ENCODE results near the gene REEP5.

REEP5 gene

DNA sequence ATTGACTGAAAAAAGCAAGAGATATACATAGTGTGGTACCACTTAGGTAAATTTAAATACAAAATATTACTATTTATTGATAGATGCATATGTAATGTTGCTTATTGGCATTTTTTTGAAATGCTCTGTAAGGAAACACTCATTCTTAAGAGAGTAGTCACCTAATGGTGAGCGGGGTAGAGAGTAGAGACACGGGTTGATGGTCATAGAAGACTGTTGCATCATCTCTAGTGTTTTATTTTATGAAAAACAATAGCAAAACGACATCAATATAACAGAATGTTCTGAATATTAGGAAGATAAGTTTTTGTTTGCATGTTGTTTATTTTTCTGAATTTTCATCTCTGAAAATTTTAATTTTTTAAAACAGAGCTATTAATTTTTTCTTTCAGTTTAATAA lies 56.9 kb downstream of the REEP5 start:
- H3K4me3 ChIP-seq (ENCODE audit: low read length, poor library complexity, severe bottlenecking), result no peak overlapping the region
- no peak overlapping the region for H3K4me2 ChIP-seq (ENCODE audit: low read depth, low read length, poor library complexity, severe bottlenecking)
- no peaks in the 10 kb centered on the region for H3F3A ChIP-seq (ENCODE audit: low read depth)
- TF ChIP-seq EZH2phosphoT487 (IDR thresholded peaks at IDR 0.05; ENCODE audit: borderline replicate concordance), result no peak
- TF ChIP-seq, protein P1, sequence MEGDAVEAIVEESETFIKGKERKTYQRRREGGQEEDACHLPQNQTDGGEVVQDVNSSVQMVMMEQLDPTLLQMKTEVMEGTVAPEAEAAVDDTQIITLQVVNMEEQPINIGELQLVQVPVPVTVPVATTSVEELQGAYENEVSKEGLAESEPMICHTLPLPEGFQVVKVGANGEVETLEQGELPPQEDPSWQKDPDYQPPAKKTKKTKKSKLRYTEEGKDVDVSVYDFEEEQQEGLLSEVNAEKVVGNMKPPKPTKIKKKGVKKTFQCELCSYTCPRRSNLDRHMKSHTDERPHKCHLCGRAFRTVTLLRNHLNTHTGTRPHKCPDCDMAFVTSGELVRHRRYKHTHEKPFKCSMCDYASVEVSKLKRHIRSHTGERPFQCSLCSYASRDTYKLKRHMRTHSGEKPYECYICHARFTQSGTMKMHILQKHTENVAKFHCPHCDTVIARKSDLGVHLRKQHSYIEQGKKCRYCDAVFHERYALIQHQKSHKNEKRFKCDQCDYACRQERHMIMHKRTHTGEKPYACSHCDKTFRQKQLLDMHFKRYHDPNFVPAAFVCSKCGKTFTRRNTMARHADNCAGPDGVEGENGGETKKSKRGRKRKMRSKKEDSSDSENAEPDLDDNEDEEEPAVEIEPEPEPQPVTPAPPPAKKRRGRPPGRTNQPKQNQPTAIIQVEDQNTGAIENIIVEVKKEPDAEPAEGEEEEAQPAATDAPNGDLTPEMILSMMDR (conservative IDR thresholded peaks at IDR 0.05; ENCODE audit: low read length), result no peak
- H3K9me2 ChIP-seq (replicated peaks; ENCODE audit: low read depth, low read length), result no peaks in the 10 kb centered on the region
- H3K9ac ChIP-seq (ENCODE audit: low read depth, low read length, poor library complexity, severe bottlenecking), result no peak overlapping the region
- H4K20me1 ChIP-seq (ENCODE audit: insufficient read depth, low read length, poor library complexity, severe bottlenecking), result peaks cover 17% of the 10 kb centered on the region
- no peaks in the 10 kb centered on the region for H3K9me3 ChIP-seq (ENCODE audit: insufficient read depth, low read depth, low read length)
- peaks cover 39% of the 10 kb centered on the region for H3K79me2 ChIP-seq (ENCODE audit: insufficient read depth, low read length)
- no peaks in the 10 kb centered on the region for H3K27me3 ChIP-seq (ENCODE audit: insufficient read depth, low read length, poor library complexity, severe bottlenecking)
- no peak overlapping the region for H2AFZ ChIP-seq (ENCODE audit: low read length)
- 0 out of 2 replicates have a peak, but pooled peaks cover 7% of the 10 kb centered on the region for H3K36me3 ChIP-seq (ENCODE audit: insufficient read depth, low read length)
- H3K4me1 ChIP-seq (ENCODE audit: insufficient read depth, low read length, poor library complexity, severe bottlenecking), result peaks cover 13% of the 10 kb centered on the region

GRCh38 chr5:112863549-112863948 lies 58.5 kb downstream of the REEP5 start:
- Histone ChIP-seq H3K4me2 (ENCODE audit: low read depth, low read length, poor library complexity, severe bottlenecking) (peak overlapping the region; percentile 92), H3K9me3 (ENCODE audit: insufficient read depth, low read depth, low read length) (no peaks in the 10 kb centered on the region), H3K9ac (ENCODE audit: low read depth, low read length, poor library complexity, severe bottlenecking) (peak overlapping the region; percentile 97)

GRCh38 chr5:112862085-112862484 lies 59.9 kb downstream of the REEP5 start:
- Histone ChIP-seq H3K4me1 (ENCODE audit: insufficient read depth, low read length, poor library complexity, severe bottlenecking) (peaks cover 13% of the 10 kb centered on the region), H3K4me2 (ENCODE audit: low read depth, low read length, poor library complexity, severe bottlenecking) (peak overlapping the region; percentile 92), H3K4me3 (ENCODE audit: low read length, poor library complexity, severe bottlenecking) (peak overlapping the region; percentile 99), H3K79me2 (ENCODE audit: insufficient read depth, low read length) (peaks cover 36% of the 10 kb centered on the region), H3K9me3 (ENCODE audit: insufficient read depth, low read depth, low read length) (no peaks in the 10 kb centered on the region), H3F3A (ENCODE audit: low read depth) (no peaks in the 10 kb centered on the region), H3K27me3 (ENCODE audit: insufficient read depth, low read length, poor library complexity, severe bottlenecking) (no peaks in the 10 kb centered on the region), H3K9ac (ENCODE audit: low read depth, low read length, poor library complexity, severe bottlenecking) (peak overlapping the region; percentile 97), H3K36me3 (ENCODE audit: insufficient read depth, low read length) (0 out of 2 replicates have a peak, but pooled peaks cover under 1% of the 10 kb centered on the region), H2AFZ (ENCODE audit: low read length) (no peak overlapping the region), H4K20me1 (ENCODE audit: insufficient read depth, low read length, poor library complexity, severe bottlenecking) (peaks cover 17% of the 10 kb centered on the region), H3K9me2 (replicated peaks; ENCODE audit: low read depth, low read length) (no peaks in the 10 kb centered on the region)
- TF ChIP-seq EZH2phosphoT487 (IDR thresholded peaks at IDR 0.05; ENCODE audit: borderline replicate concordance), result no peak
- TF ChIP-seq, protein P1 (conservative IDR thresholded peaks at IDR 0.05; ENCODE audit: low read length), result no peak

More at GRCh38 chr5:112863549-112863948, 58.5 kb downstream of the REEP5 start:
- no peaks in the 10 kb centered on the region for H3K27me3 ChIP-seq (ENCODE audit: insufficient read depth, low read length, poor library complexity, severe bottlenecking)
- 0 out of 2 replicates have a peak, but pooled peaks cover 7% of the 10 kb centered on the region for H3K36me3 ChIP-seq (ENCODE audit: insufficient read depth, low read length)
- H3K4me1 ChIP-seq (ENCODE audit: insufficient read depth, low read length, poor library complexity, severe bottlenecking), result peaks cover 13% of the 10 kb centered on the region
- peak overlapping the region; percentile 99 for H3K4me3 ChIP-seq (ENCODE audit: low read length, poor library complexity, severe bottlenecking)
- TF ChIP-seq EZH2phosphoT487 (IDR thresholded peaks at IDR 0.05; ENCODE audit: borderline replicate concordance), result no peak
- TF ChIP-seq, protein P1 (conservative IDR thresholded peaks at IDR 0.05; ENCODE audit: low read length), result no peak
- peaks cover 17% of the 10 kb centered on the region for H4K20me1 ChIP-seq (ENCODE audit: insufficient read depth, low read length, poor library complexity, severe bottlenecking)
- H3F3A ChIP-seq (ENCODE audit: low read depth), result no peaks in the 10 kb centered on the region
- H3K79me2 ChIP-seq (ENCODE audit: insufficient read depth, low read length), result peaks cover 39% of the 10 kb centered on the region
- H2AFZ ChIP-seq (ENCODE audit: low read length), result no peak overlapping the region
- H3K9me2 ChIP-seq (replicated peaks; ENCODE audit: low read depth, low read length), result no peaks in the 10 kb centered on the region
